Endothelial cell of umbilical vein (primary cell): ENCODE results near the gene MCL1. TPM values are rescaled to one million over a fixed set of nuclear protein-coding genes. Genes with fewer than 3 reads are reported as not detected.

Experiments used
- BruUV-seq: library from RNA; stranded (reverse); fragments of 400-500 nt; replicated peaks from 2 replicates; lab custom pipeline; 2021; lab: Mats Ljungman, UMichigan
- CTCF ChIA-PET: fragments of 300-600, 350-600 bp; sonication (Branson Sonifier 250); formaldehyde crosslinking; loops from one replicate; lab custom pipeline; 2021; ENCODE audit warnings: antibody characterized with exemption, inconsistent platforms; lab: Charles Lee
- POLR2A ChIA-PET: fragments of 300-600, 350-600 bp; sonication (Branson Sonifier 250); formaldehyde crosslinking; loops from one replicate; lab custom pipeline; 2021; ENCODE audit warnings: antibody characterized with exemption, inconsistent platforms; lab: Charles Lee
- DNase-seq: peaks from one replicate; pipeline ENCODE4 v3.0.0-alpha.2; 2011; ENCODE audit warnings: low read depth, low spot score
- FAIRE-seq: peaks from 2 replicates; lab custom pipeline; 2011; peaks lifted over from hg19 to GRCh38; lab: Jason Lieb, UNC
- H2AFZ ChIP-seq: 2 replicates; pipeline ENCODE4 v1.6.0; 2012; ENCODE audit warnings: low read depth, low read length, control low read depth, inconsistent platforms
- H3K27ac ChIP-seq: 2 replicates; pipeline ENCODE4 v1.5.1; 2011; ENCODE audit warnings: low read depth, mild to moderate bottlenecking, control low read depth, low read length, moderate library complexity; ENCODE audit not compliant: insufficient read depth
- H3K27me3 ChIP-seq, 2 experiments: 2 replicates each; pipeline versions ENCODE4 v1.6.0 to v1.6.1; 2011; ENCODE audit warnings: low read length in 2 of 2, mixed read lengths in 1 of 2; ENCODE audit not compliant: control insufficient read depth in 2 of 2, insufficient read depth in 2 of 2
- H3K36me3 ChIP-seq, 2 experiments: 2 replicates in 1 of 2; 3 replicates in 1 of 2; pipeline ENCODE4 v1.5.1; 2011; ENCODE audit warnings: low read length in 2 of 2, mild to moderate bottlenecking in 1 of 2, moderate library complexity in 1 of 2; ENCODE audit not compliant: control insufficient read depth in 2 of 2, insufficient read depth in 2 of 2; ENCODE audit errors: extremely low read depth in 1 of 2
- H3K4me1 ChIP-seq: 3 replicates; pipeline ENCODE4 v1.5.1; 2011; ENCODE audit warnings: mild to moderate bottlenecking, low read length; ENCODE audit not compliant: control insufficient read depth, insufficient read depth; ENCODE audit errors: extremely low read depth
- H3K4me2 ChIP-seq: 2 replicates; pipeline ENCODE4 v1.6.1; 2011; ENCODE audit warnings: low read length, control low read depth, mixed read lengths; ENCODE audit not compliant: insufficient read depth
- H3K4me3 ChIP-seq, 3 experiments: fragments of 200-600 bp in 1 of 3; sonication (generic), shearing (Covaris generic) in 1 of 3; replicated peaks in 1 of 3; 2 replicates each; pipeline ENCODE4 v1.5.1; 2011 to 2016; ENCODE audit warnings: control low read depth in 3 of 3, low read length in 3 of 3, mild to moderate bottlenecking in 2 of 3, inconsistent platforms in 1 of 3, low read depth in 1 of 3, moderate library complexity in 1 of 3; ENCODE audit not compliant: insufficient read depth in 1 of 3
- H3K79me2 ChIP-seq: 2 replicates; pipeline ENCODE4 v1.6.0; 2012; ENCODE audit warnings: low read length, inconsistent platforms; ENCODE audit not compliant: control insufficient read depth, insufficient read depth
- H3K9ac ChIP-seq: replicated peaks from 2 replicates; pipeline ENCODE3; 2011; ENCODE audit warnings: low read length, control low read depth; ENCODE audit not compliant: insufficient read depth; ENCODE audit errors: extremely low read depth
- H3K9me1 ChIP-seq: replicated peaks from 3 replicates; pipeline ENCODE4 v1.6.0; 2011; ENCODE audit warnings: mild to moderate bottlenecking, low read length; ENCODE audit not compliant: control insufficient read depth, insufficient read depth; ENCODE audit errors: extremely low read depth
- H3K9me3 ChIP-seq: replicated peaks from 2 replicates; pipeline ENCODE4 v1.5.1; 2012; ENCODE audit warnings: low read length, inconsistent platforms; ENCODE audit not compliant: control insufficient read depth, insufficient read depth
- H4K20me1 ChIP-seq: replicated peaks from 2 replicates; pipeline ENCODE3; 2011; ENCODE audit warnings: mild to moderate bottlenecking, low read length; ENCODE audit not compliant: control insufficient read depth, insufficient read depth; ENCODE audit errors: extremely low read depth
- CTCF ChIP-seq, 2 donors: IDR thresholded peaks; 1 replicate in 1 of 2; 2 replicates in 1 of 2; pipeline ENCODE4 v1.5.1; 2011; ENCODE audit warnings: low read length in 2 of 2, mild to moderate bottlenecking in 2 of 2, moderate library complexity in 2 of 2, control low read depth in 1 of 2, inconsistent platforms in 1 of 2, low read depth in 1 of 2; ENCODE audit not compliant: insufficient read depth in 1 of 2; ENCODE audit errors: extremely low read depth in 1 of 2
- EZH2 ChIP-seq: IDR thresholded peaks from 2 replicates; pipeline ENCODE4 v1.6.1; 2012; ENCODE audit warnings: borderline replicate concordance, low read depth, mild to moderate bottlenecking, moderate library complexity, low read length, inconsistent platforms; ENCODE audit not compliant: severe bottlenecking
- FOS ChIP-seq: IDR thresholded peaks from 2 replicates; pipeline ENCODE4 v1.6.1; 2011; ENCODE audit warnings: mild to moderate bottlenecking, low read length, moderate library complexity, borderline replicate concordance; ENCODE audit not compliant: insufficient read depth
- GATA2 ChIP-seq: IDR thresholded peaks from 2 replicates; pipeline ENCODE4 v1.7.0; 2011; ENCODE audit warnings: low read depth, mild to moderate bottlenecking, moderate library complexity, mixed read lengths, low read length; ENCODE audit not compliant: insufficient read length, insufficient read depth
- JUN ChIP-seq: IDR thresholded peaks from 2 replicates; pipeline ENCODE4 v1.6.1; 2011; ENCODE audit warnings: borderline replicate concordance, low read depth; ENCODE audit not compliant: insufficient read length, insufficient read depth
- MAX ChIP-seq: IDR thresholded peaks from 2 replicates; pipeline ENCODE4 v1.6.1; 2011; ENCODE audit not compliant: insufficient read depth, insufficient read length
- MYC ChIP-seq: IDR thresholded peaks from one replicate; pipeline ENCODE4 v1.6.1; 2011; ENCODE audit warnings: mild to moderate bottlenecking, low read depth, low read length
- POLR2A ChIP-seq: IDR thresholded peaks from 2 replicates; pipeline ENCODE4 v1.6.1; 2012; ENCODE audit warnings: low read depth, mild to moderate bottlenecking, control low read depth, low read length
- POLR2AphosphoS5 ChIP-seq: IDR thresholded peaks from 2 replicates; pipeline ENCODE4 v1.6.1; 2012; ENCODE audit warnings: low read depth, mild to moderate bottlenecking, control low read depth, low read length, moderate library complexity; ENCODE audit not compliant: insufficient read depth
- dilution Hi-C: fragments of 300-500 bp; cut with MboI; formaldehyde crosslinking; loops from one replicate; pipeline ENCODE4 v1.15.0; 2019; ENCODE audit warnings: low sequenced_read_pairs; ENCODE audit not compliant: extremely low pct_ligation_motif_present
- intact Hi-C: fragments of 100-400 bp; cut with micrococcal nuclease; formaldehyde crosslinking; loops from one replicate; pipeline ENCODE4 v1.10.0; 2022
- polyA plus RNA-seq, 4 experiments: library from polyadenylated mRNA; depleted of rRNA in 3 of 4; stranded (reverse) in 3 of 4; unstranded in 1 of 4; fragments of >200 nt; gene quantifications; 2 replicates each; pipeline versions ENCODE4 v1.2.1 to v1.2.3, GENCODE V29; 2011 to 2012; ENCODE audit warnings: missing spikeins in 1 of 4
- total RNA-seq: library from RNA; stranded (reverse); gene quantifications from 2 replicates; pipeline ENCODE4 v1.2.3, GENCODE V29; 2021

MCL1 gene
- total and polyA plus RNA-seq, 2 donors (not counting 3 experiments of a cell fraction or from before 2014, with no cell fraction given): 87.3 to 186 TPM

GRCh38 chr1:150557065-150557600 lies 22.3 kb downstream of the MCL1 start:
- Histone ChIP-seq H3K4me3 (no peak overlapping the region), H3K79me2 (peaks cover 4% of the 10 kb centered on the region), H3K36me3 (peaks cover 0 to 4% of the 10 kb centered on the region in 2 experiments), H2AFZ (no peak overlapping the region), H3K9me1 (no peaks in the 10 kb centered on the region), H3K9me3 (no peaks in the 10 kb centered on the region), H3K4me1 (peaks cover 43% of the 10 kb centered on the region), H4K20me1 (no peaks in the 10 kb centered on the region), H3K27ac (no peak overlapping the region), H3K4me2 (no peak overlapping the region), H3K27me3 (no peaks in the 10 kb centered on the region), H3K9ac (no peak overlapping the region)
- intact Hi-C loops: no loop called here
- TF ChIP-seq CTCF (IDR thresholded peaks at IDR 0.05; ENCODE audit: extremely low read depth in 1 of 2, insufficient read depth in 1 of 2, low read depth in 1 of 2, low read length in 2 of 2): no peak
- no peak for TF ChIP-seq GATA2
- no peak for TF ChIP-seq JUN
- TF ChIP-seq MYC: no peak
- no peak for TF ChIP-seq POLR2AphosphoS5
- no peak for TF ChIP-seq POLR2A
- TF ChIP-seq FOS: no peak
- TF ChIP-seq MAX: no peak
- no peak for TF ChIP-seq EZH2
- ChIA-PET CTCF (no interaction called here), POLR2A (no interaction called here)
- FAIRE-seq (no peak), DNase-seq (no peak)
- dilution Hi-C loops: no loop called here
- BruUV-seq: no TSS peak
